Stimulated activated CD8-positive, alpha-beta memory T cell treated with anti-CD3 and anti-CD28 coated beads, Interleukin-7, amount 100 ng/mL, for 4 hours (primary cell): Measurements from ENCODE around the gene TMEM131.

Experiments
- DNase-seq, 2 donors: peaks; one replicate each; pipeline ENCODE4 v3.0.0-alpha.2; 2020; ENCODE audit warnings: low read depth in 2 of 2

Gene TMEM131

GRCh38 chr2:97992836-97993825, 2.6 kb downstream of the TMEM131 start:
- no peak for DNase-seq

GRCh38 chr2:97991081-97991856, 4.5 kb downstream of the TMEM131 start:
- no peak for DNase-seq

- no peak for DNase-seq
Measured at GRCh38 chr2:97988722-97989121, 7.0 kb downstream of the TMEM131 start.

GRCh38 chr2:97985998-97986397, 9.8 kb downstream of the TMEM131 start:
- DNase-seq: no peak

GRCh38 chr2:97983698-97984097, 12.1 kb downstream of the TMEM131 start:
- no peak for DNase-seq

GRCh38 chr2:97983134-97983533, 12.6 kb downstream of the TMEM131 start:
- no peak for DNase-seq

GRCh38 chr2:97982621-97983020, 13.1 kb downstream of the TMEM131 start:
- no peak for DNase-seq

GRCh38 chr2:97981961-97982360, 13.8 kb downstream of the TMEM131 start:
- DNase-seq: no peak

GRCh38 chr2:97979904-97980303, 15.8 kb downstream of the TMEM131 start:
- no peak for DNase-seq

GRCh38 chr2:97974471-97974870, 21.3 kb downstream of the TMEM131 start:
- DNase-seq: no peak

- no peak for DNase-seq
Measured at GRCh38 chr2:97970293-97971060, 25.3 kb downstream of the TMEM131 start.

- no peak for DNase-seq
Measured at GRCh38 chr2:97969081-97970067, 26.4 kb downstream of the TMEM131 start.

- no peak for DNase-seq
Measured at GRCh38 chr2:97967931-97968627, 27.7 kb downstream of the TMEM131 start.

- DNase-seq: no peak
Measured at GRCh38 chr2:97967216-97967592, 28.5 kb downstream of the TMEM131 start.

- no peak for DNase-seq
Measured at GRCh38 chr2:97966545-97967215, 29.1 kb downstream of the TMEM131 start.

GRCh38 chr2:97965116-97965515, 30.6 kb downstream of the TMEM131 start:
- no peak for DNase-seq

GRCh38 chr2:97963880-97964279, 31.9 kb downstream of the TMEM131 start:
- no peak for DNase-seq

GRCh38 chr2:97963079-97963406, 32.7 kb downstream of the TMEM131 start:
- no peak for DNase-seq

GRCh38 chr2:97961534-97961933, 34.2 kb downstream of the TMEM131 start:
- DNase-seq: no peak

- no peak for DNase-seq
Measured at GRCh38 chr2:97958184-97958583, 37.6 kb downstream of the TMEM131 start.
